GM12873 (cell line): ENCODE measurements around the gene PCLAF.

Experiments
- TF ChIP-seq, protein P1 (sequence below): IDR thresholded peaks from 2 replicates; pipeline ENCODE4 v1.5.1; 2012; ENCODE audit warnings: low read depth, mild to moderate bottlenecking, moderate library complexity, low read length, control low read depth; ENCODE audit not compliant: insufficient read depth; ENCODE audit errors: missing control alignments

The PCLAF gene

GRCh38 chr15:64315216-64315615, 66.0 kb downstream of the PCLAF start:
- TF ChIP-seq, protein P1, sequence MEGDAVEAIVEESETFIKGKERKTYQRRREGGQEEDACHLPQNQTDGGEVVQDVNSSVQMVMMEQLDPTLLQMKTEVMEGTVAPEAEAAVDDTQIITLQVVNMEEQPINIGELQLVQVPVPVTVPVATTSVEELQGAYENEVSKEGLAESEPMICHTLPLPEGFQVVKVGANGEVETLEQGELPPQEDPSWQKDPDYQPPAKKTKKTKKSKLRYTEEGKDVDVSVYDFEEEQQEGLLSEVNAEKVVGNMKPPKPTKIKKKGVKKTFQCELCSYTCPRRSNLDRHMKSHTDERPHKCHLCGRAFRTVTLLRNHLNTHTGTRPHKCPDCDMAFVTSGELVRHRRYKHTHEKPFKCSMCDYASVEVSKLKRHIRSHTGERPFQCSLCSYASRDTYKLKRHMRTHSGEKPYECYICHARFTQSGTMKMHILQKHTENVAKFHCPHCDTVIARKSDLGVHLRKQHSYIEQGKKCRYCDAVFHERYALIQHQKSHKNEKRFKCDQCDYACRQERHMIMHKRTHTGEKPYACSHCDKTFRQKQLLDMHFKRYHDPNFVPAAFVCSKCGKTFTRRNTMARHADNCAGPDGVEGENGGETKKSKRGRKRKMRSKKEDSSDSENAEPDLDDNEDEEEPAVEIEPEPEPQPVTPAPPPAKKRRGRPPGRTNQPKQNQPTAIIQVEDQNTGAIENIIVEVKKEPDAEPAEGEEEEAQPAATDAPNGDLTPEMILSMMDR, result no peak

DNA sequence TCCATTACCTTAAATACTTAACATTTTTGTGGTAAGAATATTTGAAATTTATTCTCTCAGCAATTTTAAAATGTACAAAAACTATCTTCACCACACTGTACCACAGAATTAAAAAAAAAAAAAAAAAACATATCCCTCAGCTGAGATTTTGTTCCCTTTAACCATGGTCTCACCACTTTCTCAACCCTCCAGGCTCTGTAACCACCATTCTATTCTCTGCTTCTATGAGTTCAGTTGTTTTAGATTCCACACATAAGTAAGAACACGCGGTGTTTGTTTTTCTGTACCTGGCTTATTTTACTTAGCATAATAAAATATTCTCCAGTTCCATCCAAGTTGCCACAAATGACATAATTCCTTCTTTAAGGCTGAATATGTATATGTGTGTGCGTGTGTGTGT, 66.8 kb downstream of the PCLAF start:
- TF ChIP-seq, protein P1, result no peak
